GM21447 (cell line): ENCODE data around the gene TPRG1L.

Experiments used
- ATAC-seq: cut with Tn5 transposase; IDR thresholded peaks from one replicate; pipeline ENCODE4 v1.9.1; 2021; ENCODE audit not compliant: unreplicated experiment

The TPRG1L gene

DNA sequence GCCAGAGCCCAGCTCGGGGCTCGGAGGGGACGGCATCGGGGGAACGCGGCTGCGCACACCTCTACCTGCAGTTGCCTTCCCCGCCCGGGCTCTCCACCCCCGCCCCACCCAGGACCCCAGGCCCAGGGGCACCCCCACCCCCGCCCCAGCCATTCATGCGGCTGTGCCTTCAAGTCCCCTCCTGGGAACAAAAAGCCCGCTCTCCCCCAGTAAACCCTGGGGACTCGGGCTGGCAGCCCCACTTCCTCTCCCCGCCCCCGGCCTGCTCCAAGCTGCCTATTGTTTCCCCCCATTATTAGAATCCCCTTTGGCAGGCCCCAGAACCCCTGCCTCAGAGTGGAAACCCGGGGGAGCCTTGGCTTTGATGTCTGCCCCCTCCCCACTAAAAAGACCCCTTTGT, 31.5 kb upstream of the TPRG1L start:
- ATAC-seq = no peak

- ATAC-seq = no peak
Measured at GRCh38 chr1:3593745-3594144, 31.1 kb upstream of the TPRG1L start.

DNA sequence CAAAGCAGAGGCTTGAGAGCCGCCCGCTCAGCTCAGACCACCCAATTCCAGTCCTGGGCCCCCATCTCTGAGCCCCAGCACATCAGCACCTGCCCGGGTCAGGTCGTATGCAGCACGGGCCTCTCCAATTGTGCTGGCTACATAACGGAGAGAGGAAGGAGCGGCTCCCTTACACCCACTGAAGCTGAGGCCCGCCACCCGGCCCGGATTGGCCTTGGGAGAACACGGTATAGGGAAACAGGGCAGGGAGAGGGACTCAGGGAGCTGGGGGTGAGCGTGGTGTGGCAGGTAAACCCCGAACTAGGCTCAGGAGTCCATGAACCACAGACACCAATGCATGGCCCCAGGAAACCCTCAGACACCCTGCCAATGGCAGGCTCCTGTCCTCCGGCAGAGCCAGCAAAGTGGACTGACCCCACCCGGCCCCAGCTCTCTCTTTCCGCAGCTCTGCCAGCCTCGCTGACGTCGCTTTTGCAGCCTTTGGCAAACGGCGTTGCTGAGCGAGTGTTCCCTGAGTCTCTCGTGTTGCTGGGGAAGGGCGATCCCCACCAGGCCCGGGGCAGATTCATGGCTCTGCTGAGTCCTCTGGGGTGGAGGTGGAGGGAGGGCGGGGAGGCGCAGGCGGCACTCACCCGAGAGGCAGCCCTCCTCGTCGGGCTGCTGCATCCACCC, 30.0 kb upstream of the TPRG1L start:
- ATAC-seq = no peak

- no peak for ATAC-seq
Measured at GRCh38 chr1:3595949-3596348, 28.9 kb upstream of the TPRG1L start.

DNA sequence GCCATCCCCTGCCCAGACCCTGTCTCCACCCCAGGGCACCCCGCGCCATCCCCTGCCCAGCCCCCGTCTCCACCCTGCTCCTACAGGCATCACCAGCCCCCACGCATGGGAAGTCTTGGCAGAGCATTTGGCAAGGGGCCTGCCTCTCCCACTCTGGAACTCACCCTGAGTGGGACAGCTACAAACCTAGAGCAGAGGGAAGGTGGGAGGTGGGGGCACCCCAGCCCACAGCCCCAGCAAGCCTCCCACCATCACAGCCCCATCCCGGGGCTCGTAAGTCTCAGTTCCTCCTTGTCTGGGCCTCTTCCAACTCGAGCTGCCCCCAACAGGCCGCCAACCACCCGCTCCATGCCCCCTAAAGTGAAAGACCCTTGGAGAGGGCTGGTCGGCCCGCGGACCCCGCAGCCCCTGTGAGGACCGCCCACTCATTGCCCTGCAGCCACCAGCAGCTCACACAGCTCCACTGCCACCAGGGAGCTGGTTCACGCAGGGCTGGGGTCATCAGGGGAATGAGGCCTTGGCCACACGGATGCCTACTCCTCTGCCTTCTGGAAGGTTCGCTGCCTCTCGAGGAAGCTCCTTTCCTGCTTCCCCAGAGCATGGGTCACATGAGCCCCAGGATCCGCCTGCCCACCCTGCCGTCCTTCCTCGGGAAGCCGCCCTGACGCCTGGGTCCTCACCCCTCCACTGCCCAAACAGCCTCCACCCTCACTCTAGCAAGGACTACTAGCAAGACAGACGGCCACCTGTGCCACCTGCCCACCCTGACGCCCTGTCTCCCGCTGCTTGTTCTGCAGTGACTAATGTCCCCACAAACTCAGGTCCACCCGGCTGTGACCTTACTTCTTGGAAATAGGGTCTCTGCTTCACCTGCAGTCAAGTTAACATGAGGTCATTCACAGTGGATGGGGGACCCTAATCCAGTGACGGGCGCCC, 27.9 kb upstream of the TPRG1L start:
- no peak for ATAC-seq

DNA sequence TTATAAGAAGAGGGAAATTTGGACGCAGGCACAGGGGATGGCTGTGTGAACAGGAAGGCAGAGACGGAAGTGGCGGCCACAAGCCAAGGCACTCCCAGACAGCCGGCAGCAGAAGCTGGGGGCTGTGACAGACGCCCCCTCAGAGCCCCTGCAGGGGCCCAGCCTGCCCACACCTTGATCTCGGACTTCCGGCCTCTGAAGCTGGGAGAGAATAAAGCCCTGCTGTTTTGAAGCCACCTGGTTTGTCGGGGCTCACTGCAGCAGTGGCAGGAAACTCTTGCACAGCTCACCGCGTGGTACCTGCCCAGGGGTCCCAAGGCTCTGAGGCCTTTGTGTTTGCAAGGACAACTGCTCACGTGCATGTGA, 27.2 kb upstream of the TPRG1L start:
- ATAC-seq = no peak

DNA sequence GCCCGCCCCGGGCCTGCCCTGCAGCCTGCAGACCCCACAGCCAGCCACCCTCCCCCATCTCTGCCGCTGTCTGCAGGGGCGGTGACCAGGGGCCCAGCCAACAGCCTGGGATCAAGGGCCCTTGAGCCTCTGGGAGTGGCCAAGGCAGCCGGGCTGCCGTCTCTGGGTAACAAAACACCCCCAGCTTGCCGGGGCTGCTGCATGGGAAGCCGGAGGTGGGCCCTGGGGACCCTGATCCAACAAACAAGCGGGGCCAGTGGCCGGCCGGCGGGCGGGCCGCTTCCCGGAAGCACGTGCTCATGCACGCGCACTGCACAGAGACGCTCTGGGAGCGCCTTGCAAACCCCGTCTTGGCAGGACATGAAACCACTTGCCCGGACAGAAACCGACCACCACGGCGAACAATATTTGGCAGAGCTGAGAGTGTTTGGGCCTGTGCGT, 26.7 kb upstream of the TPRG1L start:
- ATAC-seq = no peak

DNA sequence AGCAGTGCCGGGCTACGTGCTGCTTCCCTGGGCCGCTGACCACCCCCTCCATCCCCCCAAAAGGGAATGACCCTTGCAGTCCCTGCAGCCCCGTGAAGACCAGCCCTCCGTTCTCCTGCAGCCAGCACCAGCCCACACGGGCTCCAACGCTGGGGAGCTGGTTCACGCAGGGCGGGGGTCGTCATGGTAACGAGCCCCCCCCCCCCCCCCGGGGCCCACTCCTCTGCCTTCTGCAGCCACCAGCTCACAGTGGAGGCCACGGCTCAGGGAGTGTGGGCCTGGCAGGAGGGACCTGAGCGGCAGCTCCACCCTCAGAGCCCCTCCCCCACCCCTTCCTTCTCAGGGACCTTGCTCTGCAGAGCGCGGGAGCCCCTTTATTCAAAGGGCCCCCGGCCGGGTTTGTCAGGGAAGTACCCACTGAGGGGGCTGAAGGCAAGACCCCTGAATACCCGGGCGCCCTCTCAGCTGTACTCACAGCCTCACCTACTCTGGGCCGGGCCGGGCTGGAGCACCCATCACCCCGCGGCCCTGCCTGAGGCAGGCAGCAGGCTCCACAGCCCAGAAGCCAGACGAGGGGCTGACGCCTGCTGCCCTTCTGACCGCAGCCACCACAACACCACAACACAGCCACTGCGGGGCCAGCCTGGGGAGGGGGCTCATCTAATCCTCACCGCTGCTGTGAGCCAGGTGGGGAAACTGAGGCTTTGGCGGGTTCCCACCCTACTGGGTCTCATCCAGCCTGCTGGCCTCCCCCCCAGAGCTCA, 26.1 kb upstream of the TPRG1L start:
- no peak for ATAC-seq

DNA sequence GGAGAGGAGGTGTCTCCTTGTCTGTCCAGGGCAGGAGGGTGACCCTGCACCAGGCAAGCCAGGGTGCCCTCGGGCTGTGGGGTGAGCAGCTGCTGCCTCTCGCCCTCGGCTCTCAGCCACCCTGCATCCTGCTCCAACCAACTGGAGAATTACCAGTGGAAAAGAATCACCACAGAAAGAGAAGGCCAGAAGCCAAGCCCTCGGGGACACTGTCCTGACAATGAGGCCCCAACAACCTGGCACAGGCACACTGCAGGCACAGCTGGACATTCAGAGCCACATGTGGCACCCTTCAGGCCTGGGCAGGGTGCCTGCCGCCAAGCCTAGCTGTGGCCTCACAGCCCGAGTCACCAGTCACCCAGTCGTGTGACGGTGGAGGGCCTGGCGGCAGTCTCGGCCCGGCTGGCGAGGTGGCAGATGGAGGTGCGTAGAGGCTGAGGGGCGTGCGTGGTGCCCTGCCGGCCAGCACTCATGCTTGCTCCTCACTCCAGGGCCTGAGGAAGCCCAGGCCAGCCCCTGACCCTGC, 25.5 kb upstream of the TPRG1L start:
- no peak for ATAC-seq

- ATAC-seq = no peak
Measured at GRCh38 chr1:3599816-3600215, 25.0 kb upstream of the TPRG1L start.

DNA sequence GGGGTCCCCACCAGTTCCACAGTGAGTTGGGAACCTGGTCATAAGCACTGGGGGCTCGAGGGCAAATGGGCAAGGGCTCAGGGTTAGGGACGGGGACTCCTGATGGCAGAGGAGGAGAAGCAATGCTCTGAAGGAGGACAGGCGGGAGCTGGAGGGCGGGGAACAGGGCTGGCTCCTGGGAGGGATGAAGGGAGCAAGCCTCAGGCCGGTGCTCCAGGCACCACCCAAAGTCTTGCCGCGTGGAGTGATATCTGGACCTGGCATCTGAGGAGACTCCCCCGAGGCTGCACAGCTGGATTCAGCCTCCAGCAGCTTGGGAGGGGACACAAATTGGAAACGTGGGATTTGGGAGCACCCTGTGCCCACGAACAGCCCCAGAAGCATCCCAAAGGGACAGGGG, 24.5 kb upstream of the TPRG1L start:
- no peak for ATAC-seq

DNA sequence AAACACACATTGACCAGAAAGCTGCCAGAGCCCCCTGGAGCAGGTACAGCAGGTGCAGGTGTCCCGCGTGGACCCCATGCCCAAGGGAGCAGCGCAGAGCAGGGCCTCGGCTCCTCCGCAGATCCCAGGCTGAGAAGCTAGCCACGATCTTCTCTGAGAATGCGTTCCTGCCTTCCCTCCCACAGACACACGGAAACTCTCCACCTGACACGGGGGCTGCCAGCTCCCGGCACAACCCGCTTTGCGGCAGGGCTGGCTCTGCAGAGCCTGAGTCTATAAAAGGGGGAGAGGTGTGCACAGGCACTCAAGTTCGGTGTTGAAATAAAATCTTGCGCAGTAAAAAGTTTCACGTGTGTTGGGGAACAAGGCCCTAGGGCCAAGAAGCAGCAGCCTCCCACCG, 23.1 kb upstream of the TPRG1L start:
- no peak for ATAC-seq

- ATAC-seq = no peak
Measured at GRCh38 chr1:3602375-3602774, 22.4 kb upstream of the TPRG1L start.

DNA sequence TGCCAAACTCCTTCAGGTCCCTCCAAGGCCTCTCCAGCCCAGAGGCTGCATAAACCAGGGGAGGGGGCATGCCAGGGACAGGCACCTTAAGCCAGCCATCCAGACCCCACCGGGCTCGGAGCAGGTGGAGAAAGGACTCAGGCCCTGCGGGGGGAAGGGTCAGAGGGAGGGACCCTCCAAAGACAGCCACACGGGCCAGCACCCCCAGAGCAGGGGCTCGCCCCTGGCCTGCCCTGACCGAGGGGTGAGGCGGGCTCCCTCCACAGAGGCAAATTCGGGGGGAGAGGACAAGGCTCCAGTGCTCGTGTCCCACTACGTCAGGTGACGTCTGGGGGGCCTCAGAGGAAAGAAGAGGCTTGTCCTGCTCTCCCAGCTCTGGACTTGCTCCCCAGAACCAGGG, 21.7 kb upstream of the TPRG1L start:
- no peak for ATAC-seq

- ATAC-seq = no peak
Measured at GRCh38 chr1:3603571-3604467, 21.0 kb upstream of the TPRG1L start.

DNA sequence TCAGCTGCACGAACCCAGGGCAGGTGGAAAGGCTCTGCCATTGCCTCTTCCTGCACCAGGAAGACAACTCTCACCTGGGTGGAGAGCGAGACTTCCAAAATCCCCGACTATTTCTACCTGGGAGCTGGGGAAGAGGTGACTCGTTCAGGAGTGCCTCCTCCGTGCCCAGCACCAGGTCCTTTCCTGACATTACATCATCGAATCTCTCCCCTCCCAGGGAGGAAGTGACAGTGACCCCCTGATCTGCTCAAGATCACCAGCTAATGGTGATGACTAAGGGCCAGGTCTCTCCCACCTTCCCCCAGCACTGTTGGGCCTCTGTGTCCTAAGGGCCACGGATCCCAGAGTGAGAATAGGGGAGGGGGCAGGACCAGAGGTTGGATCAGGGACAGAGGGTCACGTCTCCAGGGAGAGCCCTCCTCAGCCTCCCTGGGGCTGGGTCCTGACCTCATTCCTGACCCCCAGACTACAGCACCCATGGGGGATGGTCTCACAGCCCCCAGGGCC, 20.3 kb upstream of the TPRG1L start:
- ATAC-seq = no peak

- ATAC-seq = no peak
Measured at GRCh38 chr1:3604997-3605823, 19.6 kb upstream of the TPRG1L start.

- no peak for ATAC-seq
Measured at GRCh38 chr1:3606779-3607702, 17.8 kb upstream of the TPRG1L start.
